CD1c-positive myeloid dendritic cell (primary cell): ENCODE results near the gene KIAA1217.
"Not testable (repeated sequence)": the region's sequence is repeated elsewhere in the genome, so short reads cannot be mapped to it uniquely, and the experiment has no call there.

ENCODE experiments used
- DNase-seq: peaks from one replicate; pipeline ENCODE4 v3.0.0-alpha.2; 2016; ENCODE audit errors: extremely low spot score

The KIAA1217 gene

GRCh38 chr10:24340883-24341282 is 131.9 kb downstream of the KIAA1217 start:
- no peak for DNase-seq

- no peak for DNase-seq
Measured at GRCh38 chr10:24341371-24341770, 132.4 kb downstream of the KIAA1217 start.

DNA sequence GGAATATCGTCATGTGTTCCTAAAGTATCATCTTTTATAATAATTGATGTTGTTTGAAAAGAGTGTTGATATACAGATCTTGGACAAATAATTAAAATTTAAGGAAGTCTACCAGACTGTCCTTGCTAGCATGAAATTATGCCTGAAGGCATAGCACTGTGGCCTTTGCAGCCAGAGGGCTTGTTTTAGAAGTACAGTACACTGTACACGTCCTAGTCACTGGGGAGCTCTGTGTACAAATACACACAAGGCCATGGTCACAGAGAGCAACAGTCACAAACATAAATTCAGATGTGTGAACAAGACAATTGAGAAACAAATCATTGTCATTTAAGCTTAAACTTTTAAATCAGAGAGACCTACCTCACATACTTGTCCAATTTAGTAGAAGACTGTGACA is 133.0 kb downstream of the KIAA1217 start:
- no peak for DNase-seq

DNA sequence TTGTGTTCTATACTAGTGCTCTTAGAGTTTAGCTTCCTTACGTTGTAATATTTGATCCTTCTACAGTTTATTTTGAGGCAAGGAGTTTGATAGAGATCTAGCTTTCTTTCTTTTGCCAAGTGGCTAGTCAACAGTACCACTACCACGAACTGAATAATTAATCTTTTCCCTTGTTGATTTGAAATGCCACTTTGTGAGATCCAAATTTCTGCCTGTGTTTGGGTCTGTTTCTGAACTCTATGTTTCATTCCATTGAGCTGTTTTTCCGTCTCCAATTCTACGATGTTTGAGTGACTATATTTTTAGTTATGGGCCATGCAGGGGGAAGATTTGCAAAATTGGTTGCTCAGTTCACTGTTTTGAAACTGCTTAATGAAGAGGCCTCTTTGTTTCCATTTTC is 134.7 kb downstream of the KIAA1217 start:
- DNase-seq = no peak

GRCh38 chr10:24344279-24344678 is 135.3 kb downstream of the KIAA1217 start:
- no peak for DNase-seq

GRCh38 chr10:24344695-24345463 is 135.9 kb downstream of the KIAA1217 start:
- no peak for DNase-seq

DNA sequence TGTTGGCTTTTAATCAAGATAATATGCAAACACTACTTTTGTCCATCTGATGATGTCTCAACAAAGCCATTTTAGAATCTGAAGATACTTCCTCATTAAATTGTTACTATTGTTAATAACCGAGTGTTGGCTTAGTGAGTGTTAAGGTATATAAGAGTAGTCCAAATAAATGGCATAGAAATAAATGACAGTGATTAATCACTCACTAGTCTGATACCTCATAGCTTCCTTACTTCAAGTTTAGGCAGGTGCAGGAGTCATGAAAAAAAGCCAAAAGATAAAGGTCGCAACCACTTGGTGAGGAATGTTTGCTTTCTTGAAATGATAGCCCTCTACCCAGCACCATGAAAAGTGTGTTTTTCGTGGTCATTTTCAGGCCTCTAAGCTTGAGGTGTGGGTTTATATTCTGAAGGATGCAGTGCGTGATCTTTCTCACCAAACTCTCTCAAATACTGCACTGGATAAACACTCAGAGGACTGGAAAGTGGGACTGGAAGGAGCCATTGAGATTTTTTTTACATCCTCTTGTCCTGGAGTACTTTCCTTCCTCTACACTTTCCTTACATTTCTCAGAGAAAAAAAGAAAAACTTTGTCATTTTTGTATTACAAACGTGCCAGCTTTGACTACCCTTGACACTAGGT is 138.1 kb downstream of the KIAA1217 start:
- no peak for DNase-seq

DNA sequence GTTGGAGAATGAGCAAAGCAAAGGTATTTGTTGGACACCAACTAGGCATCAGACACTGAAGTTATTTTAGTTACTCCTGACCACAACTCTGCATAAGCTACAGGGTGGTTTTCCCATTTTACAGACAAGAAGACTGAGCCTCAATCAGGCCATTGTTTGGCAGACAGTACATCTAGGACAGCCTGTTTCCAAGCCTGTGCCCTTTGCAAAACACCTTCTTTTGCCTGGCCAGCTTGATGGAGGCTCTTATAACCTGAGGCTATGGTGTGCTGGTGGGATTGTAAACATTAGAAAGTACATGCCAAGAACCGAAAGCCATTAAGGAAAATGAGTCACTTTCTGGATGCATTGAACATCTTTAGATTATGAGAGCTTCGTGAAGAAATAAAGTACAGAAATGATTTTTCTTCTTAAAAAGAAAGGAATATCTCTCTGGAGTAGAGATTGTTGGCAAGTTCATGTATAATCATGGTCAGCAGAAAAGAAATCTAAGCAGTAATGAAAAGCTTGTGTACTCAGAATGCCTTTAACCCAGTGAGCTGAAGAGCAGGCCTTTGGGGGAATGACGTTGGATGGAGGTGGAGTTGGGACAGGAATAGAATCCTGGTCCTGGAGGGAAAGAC is 140.6 kb downstream of the KIAA1217 start:
- no peak for DNase-seq

DNA sequence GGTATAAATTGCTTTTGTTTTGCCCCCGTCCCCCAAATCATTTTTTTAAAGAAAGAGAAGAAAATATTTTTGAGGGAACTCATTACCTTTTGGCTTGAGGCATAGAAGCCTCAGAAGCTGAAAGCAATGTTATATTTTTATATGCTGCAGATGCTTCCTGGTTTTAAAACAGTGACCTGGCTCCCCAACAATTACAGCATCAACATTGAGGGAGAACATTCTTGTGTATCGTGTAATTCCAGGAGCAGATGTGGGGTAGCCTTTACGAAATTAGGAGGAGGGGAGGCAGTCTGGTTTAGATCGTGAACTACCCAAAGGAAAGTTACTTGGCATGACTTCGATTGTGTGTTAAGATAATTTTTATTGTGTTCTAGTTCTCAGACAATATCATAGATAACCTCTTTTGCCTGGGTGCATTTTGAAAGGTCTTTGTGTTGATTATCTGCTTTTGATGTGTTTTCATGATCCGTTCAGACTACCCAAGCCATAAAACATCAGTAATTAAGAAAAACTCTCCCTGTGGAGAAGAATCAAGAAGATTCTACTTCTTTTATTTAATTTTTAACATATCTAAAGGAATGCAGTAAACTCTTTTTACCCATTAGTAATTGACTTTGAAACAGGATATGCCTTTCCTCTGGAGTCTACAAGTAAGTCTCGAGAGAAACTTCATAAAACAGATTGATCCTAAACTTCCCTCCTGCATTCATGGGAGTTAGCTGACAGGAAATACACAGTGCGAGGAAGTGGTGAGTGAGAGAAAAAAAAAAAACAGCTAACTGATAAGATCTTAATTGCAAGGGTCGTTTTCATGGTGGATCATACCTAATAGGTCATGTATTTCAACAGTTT is 141.4 kb downstream of the KIAA1217 start:
- no peak for DNase-seq

DNA sequence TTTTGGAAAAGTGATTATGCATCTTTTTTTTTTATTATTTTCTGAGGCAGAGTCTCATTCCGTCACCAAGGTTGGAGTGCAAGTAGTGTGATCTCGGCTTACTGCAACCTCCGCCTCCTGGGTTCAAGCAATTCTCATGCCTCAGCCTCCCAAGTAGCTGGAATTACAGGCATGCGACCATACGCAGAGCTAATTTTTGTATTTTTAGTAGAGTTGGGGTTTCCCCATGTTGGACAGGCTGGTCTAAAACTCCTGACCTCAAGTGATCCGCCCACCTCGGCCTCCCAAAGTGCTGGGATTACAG is 141.9 kb downstream of the KIAA1217 start:
- DNase-seq = not testable (repeated sequence)

- no peak for DNase-seq
Measured at GRCh38 chr10:24351961-24352360, 143.0 kb downstream of the KIAA1217 start.

GRCh38 chr10:24352399-24352798 is 143.5 kb downstream of the KIAA1217 start:
- no peak for DNase-seq

GRCh38 chr10:24353319-24353718 is 144.4 kb downstream of the KIAA1217 start:
- no peak for DNase-seq

- DNase-seq = no peak
Measured at GRCh38 chr10:24355056-24355688, 146.2 kb downstream of the KIAA1217 start.

GRCh38 chr10:24357344-24358004 is 148.5 kb downstream of the KIAA1217 start:
- DNase-seq = no peak

- DNase-seq = no peak
Measured at GRCh38 chr10:24358022-24358421, 149.1 kb downstream of the KIAA1217 start.

DNA sequence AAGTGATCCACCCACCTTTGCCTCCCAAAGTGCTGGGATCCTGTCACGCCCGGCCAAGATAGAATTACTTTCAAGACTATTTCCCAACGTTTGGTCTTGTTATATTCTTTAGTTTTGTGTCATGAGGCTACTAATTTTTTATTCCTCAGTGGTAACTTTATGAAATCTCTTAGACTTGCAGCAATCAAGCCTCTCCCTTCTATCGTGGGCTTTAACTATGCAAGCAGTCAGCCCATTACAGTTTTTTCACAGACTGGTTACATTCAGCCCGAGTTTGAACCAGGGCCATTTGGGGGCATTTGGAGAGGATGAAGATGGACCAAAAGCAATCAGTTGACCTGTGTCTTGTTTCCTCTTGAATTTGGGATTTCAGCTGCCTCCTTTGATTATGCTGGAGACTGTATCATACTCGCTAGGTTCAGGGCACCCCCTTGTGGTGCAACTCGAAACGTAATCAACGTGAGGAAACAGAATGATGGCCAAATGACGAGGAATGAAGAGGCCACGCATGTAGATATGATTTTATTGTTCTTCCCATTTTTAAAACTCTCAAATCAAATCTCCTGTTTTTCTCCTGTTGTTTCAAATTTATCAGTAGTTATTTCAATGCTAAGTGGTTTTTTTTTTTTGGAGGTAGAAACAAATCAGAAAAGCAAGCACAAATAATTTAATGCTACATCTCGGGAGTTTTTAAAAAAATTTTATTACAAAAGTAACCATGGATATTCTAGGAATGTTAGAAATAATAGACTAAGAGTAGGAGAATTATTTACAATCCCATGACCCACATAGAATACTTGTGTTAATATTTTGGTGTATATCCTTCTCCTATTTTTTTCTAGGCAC is 151.6 kb downstream of the KIAA1217 start:
- DNase-seq = peak; percentile 3

DNA sequence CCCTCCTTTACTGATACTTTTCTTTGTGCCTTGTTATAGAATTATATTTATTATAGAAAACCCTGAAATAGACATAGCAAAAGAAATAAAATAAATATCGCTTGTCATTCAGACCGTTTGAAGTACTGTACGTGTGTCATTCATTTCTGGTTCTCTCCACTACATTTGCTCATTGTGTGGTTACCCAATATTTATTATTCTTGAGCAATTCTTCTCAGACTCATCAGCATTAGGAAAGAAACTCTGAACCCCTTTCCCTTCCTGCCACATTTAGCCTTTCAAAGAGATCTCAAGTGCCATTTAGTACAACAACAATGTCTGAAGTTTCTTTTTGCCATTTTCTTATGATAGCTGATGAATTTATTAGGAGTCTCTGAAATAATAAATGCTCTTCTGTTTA is 154.1 kb downstream of the KIAA1217 start:
- DNase-seq = no peak

- DNase-seq = no peak
Measured at GRCh38 chr10:24367688-24368087, 158.8 kb downstream of the KIAA1217 start.

DNA sequence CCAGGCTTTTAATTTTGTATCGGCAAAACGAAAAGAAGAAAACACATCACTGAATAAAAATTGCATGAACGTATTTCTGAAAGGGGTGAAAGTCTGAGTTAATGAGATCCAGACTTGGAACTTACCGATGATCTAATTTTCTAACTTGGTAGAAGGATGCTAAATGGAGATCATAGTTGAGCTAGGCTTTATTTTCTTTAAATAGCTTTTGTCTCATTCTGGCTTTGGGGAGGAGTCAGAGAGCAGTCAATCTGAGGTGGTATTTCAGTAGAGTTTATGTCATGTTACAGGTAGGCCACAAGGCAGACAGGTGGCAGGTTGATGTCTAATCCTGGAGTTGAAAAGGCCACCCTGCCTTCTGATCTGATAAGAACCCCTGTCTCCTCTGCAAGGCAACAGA is 161.9 kb downstream of the KIAA1217 start:
- DNase-seq = no peak
